GM21360 (cell line): ENCODE data around the gene DOLPP1.
A peak's percentile ranks its signal among the peaks of the same experiment; 100 is the strongest.

ENCODE experiments used
- ATAC-seq: cut with Tn5 transposase; IDR thresholded peaks from one replicate; pipeline ENCODE4 v1.9.1; 2021; ENCODE audit warnings: mild to moderate bottlenecking, moderate library complexity; ENCODE audit not compliant: unreplicated experiment

The DOLPP1 gene, protein sequence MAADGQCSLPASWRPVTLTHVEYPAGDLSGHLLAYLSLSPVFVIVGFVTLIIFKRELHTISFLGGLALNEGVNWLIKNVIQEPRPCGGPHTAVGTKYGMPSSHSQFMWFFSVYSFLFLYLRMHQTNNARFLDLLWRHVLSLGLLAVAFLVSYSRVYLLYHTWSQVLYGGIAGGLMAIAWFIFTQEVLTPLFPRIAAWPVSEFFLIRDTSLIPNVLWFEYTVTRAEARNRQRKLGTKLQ

DNA sequence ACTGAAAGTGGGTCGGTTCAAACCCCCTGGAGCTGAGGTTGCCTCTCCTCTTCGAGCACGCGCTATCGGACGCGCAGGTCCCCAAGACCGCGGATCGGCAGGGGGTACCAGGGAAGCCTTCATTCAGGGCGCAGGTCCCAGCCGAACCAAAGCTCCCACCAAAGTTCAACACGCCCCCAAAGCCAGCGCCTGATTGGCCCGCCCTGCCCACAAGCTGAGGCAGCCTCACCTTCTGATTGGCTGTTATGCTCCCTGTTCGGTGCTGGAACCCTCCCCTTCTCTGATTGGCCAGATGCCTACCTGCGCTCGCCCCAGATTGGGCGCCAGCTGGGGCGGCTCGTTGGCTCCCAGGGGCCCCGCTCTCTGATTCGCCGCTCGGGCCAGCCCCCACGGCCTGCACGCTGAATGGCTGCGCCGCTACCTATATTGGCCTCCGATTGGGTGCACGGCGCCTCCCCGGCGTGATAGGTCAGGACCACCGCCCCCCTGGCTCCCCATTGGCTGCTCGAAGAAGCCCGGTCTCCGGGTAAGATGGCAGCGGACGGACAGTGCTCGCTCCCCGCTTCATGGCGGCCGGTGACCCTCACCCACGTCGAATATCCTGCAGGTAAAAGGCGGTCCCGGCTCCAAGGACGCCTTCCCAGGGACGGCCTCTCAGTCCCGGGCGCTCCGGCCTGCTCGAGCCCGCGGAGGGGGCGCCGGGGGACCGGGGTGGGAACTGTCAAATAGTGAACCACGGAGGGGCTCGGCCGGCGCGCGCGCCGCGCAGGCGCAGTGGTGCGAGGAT is at the start of gene DOLPP1:
Gene DOLPP1 (plus strand): TSS at position 511 of the 787 bp plus-strand sequence. CDS start 21 bp downstream, at position 532.
- peak; percentile 92 for ATAC-seq

DNA sequence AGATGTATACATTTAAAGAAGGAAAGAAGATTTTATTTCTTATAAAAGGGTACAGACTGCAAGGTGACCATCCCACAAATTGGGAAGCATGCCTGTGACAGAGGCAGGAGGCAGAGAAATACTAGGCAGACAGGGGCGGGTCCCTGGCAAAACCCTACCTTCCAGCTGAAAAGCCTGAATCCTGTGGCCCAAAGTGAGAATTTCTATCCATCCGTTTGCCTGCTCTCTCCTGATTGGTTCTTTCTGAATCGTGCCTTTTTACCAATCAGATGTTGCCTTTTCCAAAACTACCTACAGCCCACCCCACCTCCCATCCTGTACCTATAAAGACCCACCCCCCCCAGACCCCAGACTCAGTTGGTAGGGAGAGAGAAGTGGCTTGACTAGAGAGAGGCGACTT is 49.4 kb upstream of the DOLPP1 start:
- ATAC-seq = no peak

DNA sequence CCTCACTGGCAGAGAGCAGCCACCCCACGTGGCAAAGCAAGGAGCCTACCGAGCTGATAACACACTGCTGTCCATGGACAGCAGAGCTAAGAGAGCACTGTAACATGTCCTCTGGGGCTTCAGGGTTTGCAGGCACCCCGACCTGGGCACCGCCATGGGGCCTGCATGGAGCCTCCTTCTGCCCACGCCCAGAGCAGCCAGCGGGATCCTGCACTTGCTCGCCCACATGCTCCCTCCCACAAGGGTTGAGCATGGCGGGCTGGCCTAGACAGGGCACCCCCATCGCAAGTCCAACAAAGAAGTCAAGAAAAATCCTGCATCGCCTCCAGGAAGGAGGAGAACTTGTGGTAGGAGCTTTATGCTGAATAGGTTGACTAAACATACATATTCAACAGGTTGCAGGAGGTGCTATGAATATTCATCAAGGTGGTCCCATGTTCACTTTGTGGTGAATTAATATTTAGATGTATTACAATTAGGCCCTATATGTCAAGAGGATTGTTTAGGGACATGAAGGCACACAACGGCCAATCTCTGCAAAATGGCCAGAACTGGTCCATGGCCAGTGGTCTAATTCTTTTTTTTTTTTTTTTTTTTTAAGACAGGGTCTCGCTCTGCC is 48.3 kb upstream of the DOLPP1 start:
- no peak for ATAC-seq

DNA sequence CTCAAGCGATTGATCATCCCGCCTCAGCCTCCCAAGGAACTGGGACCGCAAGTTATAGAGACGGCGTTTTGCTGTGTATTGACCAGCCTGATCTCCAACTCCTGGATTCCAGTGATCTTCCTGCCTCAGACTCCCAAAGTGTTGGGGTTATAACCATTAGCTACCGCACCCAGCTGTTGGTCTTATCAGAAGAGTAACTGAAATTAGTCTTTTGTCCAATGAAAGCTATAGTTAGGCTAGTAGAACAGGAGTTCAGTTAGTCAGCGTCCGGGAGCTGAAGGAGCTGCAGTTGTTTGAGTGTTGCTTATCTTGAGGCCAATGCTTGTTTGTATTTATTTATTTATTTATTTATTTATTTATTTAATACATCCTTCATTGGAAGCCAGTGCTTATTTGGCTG is 47.7 kb upstream of the DOLPP1 start:
- no peak for ATAC-seq

DNA sequence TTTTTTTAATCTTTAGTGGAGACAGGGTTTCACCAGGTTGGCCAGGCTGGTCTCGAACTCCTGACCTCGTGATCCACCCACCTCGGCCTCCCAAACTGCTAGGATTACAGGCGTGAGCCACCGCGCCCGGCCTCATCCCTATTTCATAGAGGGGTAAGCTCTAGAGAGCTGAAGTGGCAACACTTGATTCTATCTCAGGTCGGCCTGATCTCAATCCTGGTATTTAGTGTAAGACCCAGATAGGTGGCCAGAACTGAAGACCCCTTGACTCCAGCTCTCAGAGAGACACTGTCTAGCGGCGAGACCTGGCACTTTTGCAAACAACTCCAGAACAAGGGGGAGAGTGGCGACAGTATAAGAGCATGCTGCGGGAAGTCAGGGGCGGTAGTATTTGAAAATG is 45.1 kb upstream of the DOLPP1 start:
- peak; percentile 8 for ATAC-seq

DNA sequence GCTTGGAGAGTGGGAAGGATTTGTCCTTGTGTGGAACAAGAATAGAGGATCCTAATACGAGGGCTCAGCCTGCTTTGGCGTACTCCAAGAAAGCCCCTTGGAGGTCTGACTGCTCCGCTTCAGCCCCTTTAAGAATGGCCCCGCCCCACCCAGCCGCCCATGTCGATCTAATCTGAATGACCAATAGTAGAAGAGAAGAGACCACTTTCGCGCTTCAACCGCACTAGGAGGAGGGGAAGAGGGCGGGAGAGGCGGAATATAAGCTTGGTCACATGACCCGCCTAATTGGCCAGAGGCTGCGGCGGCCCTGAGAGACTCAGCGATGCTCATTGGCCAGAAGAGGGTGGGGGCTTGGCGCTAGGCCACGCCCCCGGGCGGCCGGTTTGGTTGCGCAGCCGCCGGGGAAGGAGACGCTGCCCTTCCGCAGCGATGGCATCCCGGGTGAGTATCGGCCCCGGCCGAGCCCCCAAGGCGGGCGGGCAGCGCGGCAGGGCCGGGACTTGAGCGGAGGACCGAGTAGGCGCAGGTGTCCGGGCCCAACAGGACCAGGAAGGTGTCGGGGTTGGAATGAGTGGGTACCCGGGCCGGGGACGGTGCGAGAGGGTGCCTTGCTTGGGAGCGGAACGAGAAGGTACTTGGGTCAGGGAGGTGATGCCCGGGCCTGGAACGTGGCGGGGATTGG is 44.5 kb upstream of the DOLPP1 start, which contains the start of gene MIGA2:
Gene MIGA2 (plus strand): TSS at position 386 of the 682 bp plus-strand sequence. CDS start 3,969 bp downstream, outside the sequence.
- ATAC-seq = peak; percentile 93

DNA sequence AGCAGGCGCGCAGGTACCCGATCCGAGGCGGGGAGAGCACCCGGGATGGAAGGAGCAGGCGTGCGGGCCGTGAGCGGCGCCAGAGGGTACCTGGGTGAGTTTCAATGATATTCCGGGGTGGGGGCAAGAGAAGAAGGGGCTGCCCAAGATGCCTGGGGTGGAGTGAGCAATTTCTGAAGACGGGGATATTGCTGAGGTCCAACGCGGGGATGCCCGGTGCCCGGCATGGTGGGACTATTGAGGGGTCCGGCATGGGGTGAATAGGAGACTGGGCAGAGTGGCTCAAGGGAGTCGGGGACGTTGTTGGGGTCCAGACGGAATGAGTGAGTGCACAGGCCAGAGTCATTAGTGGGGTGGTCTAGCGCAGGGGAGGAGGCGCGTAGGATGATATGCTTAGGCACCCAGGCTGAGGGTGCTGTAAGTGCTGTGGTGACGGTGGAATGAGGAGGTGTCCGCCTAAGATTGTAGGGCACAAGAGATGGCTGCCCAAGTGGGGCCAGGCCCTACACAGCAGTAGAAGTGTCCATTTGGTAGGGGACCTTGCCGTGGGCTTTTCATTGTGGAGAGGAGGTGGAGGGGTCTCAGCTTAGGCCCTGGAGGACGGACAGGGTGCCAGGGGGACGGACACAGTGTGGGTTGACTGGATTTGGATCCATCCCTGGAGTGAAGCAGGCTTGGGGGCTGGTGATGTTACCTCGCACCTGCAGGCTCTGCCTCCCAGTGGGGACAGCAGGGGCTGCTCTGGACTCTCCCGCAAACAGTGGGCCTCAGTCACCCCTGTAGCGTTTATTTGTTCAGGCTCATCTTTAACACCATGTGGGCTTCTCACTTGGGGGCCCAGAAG is 43.8 kb upstream of the DOLPP1 start:
- ATAC-seq = no peak

DNA sequence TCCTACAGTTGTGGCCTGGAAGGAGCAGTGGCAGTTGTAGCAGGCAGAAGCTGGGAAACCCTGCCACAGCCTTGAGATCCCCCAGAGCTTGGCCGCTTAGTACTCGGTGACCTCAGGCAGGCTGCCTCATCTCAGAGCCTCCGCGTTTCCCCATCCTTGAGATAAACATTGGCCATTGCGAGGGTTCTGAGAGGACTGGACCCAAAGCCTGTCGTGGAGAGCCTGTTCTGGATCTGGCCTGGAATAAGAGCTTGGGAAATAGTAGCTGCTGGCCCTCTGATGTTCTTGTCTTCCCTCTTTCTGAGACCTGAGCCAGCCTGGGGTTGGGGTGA is 43.2 kb upstream of the DOLPP1 start:
- ATAC-seq = no peak

DNA sequence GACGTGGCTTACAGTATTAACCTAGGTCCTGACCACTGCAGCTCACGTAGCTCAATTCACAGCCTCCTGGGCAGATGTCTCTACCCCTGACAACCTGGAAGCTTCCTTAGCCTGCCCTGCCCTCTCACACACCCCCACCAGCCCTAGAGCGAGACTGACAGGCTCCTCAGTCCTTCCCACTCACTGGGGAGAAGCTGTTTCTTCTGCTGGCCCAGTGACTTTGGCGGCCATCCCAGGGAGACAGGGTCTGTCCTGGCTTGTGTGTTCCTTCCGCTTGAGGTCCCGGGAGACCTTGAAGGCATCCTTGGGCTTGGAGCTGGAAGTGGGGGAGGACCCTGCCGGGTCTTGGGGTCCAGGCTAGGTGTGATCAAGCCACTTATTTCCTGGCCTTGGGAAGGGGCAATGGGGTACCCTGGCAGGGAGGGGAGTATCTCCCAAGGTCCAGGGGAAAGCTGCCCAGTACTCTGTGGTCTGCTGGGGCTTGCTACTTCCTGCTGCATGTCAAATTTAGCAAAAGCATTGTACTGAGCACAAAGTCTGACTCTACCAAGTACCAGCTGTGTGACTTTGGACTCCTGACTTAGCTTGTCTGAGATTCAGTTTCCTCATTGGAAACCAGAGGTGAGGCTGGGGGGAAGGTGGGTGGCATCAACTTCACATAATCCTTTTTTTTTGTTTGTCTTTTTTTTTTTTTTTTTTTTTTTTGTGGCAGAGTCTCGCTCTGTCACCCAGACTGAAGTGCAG is 42.6 kb upstream of the DOLPP1 start:
- ATAC-seq = no peak

DNA sequence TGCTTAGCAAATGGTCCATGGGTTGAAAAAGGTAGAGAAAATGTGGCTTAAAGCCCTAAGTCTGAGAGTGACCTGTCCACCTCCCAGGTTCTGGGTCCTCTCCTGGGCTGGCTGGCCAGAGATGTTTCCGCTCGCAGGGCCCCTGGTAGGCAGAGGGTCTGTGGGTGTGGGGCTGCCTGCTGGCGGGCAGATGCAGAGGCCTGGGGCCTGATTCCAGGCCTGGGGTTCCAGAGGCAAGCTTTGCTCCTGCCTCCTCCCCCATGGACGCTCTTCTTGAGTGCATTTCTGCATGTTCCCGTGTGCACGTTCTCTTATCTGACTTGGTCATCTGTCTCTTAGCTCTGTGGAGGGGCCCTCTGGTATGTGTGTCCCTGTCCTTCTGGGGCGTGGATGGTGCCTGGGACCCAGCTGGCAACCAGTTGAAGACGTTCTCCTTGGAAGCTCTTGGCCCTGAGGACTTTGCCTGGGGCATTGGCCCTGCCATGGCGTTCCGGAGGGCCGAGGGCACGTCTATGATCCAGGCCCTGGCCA is 40.7 kb upstream of the DOLPP1 start:
- ATAC-seq = no peak

DNA sequence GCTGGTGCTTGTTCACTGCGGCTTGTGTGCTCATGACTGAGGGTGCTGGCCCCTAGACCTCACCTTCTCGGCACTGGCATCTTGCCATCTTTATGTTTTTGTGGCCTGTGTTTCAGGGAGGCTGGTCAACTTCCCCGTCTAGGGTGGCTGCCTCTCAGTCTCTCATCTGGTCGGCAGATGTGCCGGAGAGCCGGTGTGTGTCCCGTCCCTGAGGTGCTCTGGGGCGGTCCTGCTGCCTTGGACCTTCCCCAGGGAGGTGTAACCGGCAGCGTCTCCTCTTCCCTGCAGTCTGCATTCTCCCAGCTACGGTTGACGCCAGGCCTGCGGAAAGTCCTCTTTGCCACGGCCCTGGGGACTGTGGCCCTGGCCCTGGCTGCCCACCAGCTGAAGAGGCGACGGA is 38.9 kb upstream of the DOLPP1 start:
- ATAC-seq = no peak

DNA sequence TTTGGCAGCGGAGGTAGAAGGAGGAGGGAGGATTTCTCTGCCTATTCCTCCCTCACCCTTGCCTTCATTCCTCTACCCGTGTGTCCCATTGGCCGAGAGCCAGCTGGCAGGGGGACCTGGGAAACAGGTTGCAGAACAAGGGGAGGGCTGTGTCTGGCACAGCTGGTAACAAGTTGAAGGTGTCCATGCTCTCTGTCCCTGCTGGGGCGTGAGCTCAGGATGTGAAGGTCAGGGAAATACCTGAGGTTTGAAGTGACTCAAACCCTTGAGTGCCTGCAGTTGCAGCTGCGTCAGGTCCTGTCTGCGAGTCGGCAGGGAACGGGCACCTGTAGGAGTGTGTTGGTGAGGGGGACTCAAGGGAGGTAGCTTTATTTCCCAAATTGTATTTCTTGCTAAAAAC is 28.3 kb upstream of the DOLPP1 start:
- ATAC-seq = no peak

DNA sequence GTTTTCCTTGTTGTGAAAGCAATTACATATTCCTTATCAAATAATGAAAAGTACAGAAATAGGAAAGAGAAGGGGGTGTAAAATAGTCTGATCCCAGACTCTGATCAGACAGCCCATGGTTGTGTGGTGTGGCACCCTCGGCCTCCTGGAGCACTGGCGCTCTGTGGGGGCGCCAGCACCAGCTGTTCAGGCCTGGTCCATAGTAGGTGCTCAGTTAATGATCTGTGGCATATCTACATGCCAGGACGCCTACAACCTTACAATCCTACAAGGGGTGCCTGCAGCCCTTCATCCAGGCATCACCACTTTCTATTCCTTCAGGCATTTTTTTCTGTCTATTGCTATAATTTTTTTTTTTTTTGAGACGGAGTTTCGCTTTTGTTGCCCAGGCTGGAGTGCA is 27.9 kb upstream of the DOLPP1 start:
- no peak for ATAC-seq

DNA sequence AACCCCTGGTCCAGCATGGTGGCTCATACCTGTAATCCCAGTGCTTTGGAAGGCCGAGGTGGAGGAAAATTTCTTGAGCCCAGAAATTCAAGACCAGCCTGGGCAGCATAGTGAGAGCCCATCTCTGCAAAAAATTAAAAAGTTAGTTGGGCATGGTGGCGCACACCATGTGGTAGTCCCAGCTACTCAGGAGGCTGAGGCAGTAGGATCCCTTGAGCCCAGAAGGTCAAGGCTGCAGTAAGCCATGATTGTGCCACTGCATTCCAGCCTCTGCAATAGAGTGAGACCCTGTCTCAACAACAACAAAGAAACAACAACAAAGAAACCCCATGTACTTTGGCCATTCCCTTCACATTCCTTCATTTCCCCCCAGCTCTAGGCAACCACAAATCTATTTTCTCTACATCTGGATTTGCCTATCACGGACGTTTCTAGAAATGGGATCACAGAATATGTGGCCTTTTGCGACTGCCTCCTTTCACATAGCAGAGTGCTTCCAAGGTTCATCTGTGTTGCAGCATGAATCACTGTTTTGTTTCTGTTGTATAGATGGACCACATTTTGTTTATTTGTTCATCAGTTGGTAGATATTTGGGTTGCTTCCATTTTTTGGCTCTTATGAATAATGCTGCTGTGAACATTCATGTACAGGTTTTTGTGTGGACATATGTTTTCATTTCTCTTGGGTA is 26.6 kb upstream of the DOLPP1 start:
- no peak for ATAC-seq

DNA sequence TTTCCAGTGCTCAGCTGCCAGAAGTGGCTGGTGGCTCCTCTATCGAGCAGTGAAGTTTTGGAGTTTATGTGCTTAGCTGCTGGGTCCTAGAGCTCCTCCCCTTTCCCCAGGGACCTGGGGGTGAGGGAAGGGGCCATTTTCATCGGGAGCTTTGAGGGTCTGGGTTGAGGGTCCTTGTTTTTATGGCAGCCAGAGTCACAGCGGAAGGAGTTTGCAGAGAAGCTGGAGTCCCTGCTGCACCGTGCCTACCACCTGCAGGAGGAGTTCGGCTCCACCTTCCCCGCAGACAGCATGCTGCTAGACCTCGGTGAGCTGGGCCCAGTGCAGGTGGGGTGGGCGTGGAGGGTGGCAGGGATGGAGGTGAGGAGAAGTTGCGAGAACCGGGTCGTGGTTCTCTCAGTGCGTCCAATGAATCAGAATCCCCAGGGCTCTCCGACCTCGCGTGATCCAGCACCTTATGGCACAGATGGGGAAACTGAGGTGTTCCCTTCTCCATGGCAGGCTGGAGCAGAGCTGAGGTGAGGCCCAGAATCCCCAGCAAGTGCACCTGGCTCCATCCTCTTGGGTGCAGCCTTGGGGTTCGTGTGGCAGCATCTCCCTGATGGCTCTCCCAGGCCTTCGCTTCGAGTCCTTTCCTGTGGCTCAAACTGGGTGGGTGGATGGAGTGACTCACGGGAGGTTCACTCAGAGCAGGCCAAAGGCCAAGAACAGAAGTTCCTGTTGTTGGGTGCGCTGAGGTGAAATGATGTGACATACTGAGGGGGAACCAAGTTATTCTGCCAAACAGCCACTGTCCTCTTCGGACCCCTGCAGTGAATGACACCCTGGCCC is 21.7 kb upstream of the DOLPP1 start:
- no peak for ATAC-seq

DNA sequence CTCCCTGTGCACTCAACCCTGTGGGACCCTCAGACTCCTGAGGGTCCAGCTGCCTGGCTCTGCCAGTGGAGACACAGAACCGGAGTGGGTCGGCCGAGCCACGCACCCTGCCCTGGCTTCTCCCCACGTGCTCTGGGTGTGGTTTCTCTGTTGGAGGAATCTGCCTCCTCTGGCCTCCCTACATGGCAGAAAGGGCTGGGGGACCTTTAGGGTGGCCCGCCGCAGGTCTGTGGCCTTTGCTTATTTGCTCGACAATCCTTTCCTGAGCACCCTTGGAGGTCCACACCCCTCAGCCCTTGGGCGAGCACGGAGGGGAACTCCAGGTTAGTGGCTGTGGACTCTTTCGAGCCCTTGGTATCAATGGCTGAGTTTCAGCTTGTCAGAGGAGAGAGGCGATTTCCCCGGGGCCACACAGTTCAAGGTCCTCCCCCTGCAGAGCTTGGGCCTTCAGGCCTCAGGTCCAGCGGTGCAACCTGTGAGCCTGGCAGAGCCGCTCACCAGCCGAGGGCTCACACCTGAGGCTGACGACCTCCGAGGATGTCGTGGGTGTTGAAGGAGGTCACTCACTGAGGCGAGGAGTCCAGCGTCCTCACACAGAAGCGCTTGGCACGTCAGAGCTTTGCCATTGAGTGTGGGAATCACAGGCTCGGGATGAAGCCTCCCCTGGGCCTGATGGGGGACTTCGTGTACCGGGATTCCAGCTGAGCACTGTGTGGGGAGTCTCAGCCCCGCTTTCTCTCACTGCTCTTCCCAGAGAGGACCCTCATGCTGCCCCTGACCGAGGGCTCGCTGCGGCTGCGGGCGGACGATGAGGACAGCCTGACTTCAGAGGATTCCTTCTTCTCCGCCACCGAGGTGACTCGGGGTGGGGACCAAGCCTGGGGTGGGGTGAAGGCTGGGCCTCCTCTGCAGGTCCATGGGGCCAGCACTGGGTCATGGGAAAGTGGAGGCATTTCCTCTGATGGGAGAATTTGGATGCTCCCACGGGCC is 20.8 kb upstream of the DOLPP1 start:
- ATAC-seq = no peak

DNA sequence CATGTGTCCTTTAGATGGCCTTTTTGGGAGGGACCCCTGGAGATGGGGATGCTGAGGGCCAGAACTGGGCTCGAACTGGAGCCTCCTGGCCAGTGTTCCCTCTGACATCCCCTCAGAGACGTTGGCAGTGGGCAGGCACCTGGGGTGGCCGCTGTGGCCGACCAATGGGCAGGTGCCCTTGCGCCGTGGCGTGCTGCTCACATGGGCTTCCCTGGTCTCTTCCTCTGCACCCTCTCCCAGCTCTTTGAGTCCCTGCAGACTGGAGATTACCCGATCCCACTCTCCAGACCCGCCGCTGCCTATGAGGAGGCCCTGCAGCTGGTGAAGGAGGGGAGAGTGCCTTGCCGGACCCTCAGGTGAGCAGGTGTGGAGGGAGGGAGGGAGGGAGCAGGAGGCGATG is 19.9 kb upstream of the DOLPP1 start:
- no peak for ATAC-seq
